Measurements from ENCODE around the gene LRIG2. TPM values are rescaled to one million over a fixed set of nuclear protein-coding genes. Genes with fewer than 3 reads are reported as not detected.

The LRIG2 gene
- total and polyA plus RNA-seq, 3 donors from 2014 or later, result 10.6 to 27.7 (median 26.0) TPM

- DNase-seq, result no peak
- H3K27ac ChIP-seq, result no peak overlapping the region
- no peaks in the 10 kb centered on the region for H3K27me3 ChIP-seq
- no peaks in the 10 kb centered on the region for H3K9me3 ChIP-seq
- TF ChIP-seq POLR2A (IDR thresholded peaks at IDR 0.05), result no peak
- TF ChIP-seq CTCF (IDR thresholded peaks at IDR 0.05), result no peak
- H3K4me1 ChIP-seq, result no peaks in the 10 kb centered on the region
- 75 to 90% methylated on average over 4 of the region's 4 CpGs for WGBS, 2 donors
- H3K36me3 ChIP-seq (ENCODE audit: low read depth, missing control alignments), result no peaks in the 10 kb centered on the region
- intact Hi-C loops (cut with DNase I; ENCODE audit: low total_unique reads), result no loop called here
- no peak overlapping the region for H3K4me3 ChIP-seq
These were observed 97.5 kb downstream of the LRIG2 start for GRCh38 chr1:113170519-113170918.

- DNase-seq, result no peak
- no peak overlapping the region for H3K4me3 ChIP-seq
- intact Hi-C loops (cut with DNase I; ENCODE audit: low total_unique reads), result no loop called here
- TF ChIP-seq POLR2A (IDR thresholded peaks at IDR 0.05), result no peak
- no peak for TF ChIP-seq CTCF (IDR thresholded peaks at IDR 0.05)
- no peaks in the 10 kb centered on the region for H3K27me3 ChIP-seq
- no peaks in the 10 kb centered on the region for H3K9me3 ChIP-seq
- H3K36me3 ChIP-seq (ENCODE audit: low read depth, missing control alignments), result no peaks in the 10 kb centered on the region
- 87 to 95% methylated on average over 3 of the region's 3 CpGs for WGBS, 2 donors
- H3K27ac ChIP-seq, result no peak overlapping the region
- no peaks in the 10 kb centered on the region for H3K4me1 ChIP-seq
These were observed 105.1 kb downstream of the LRIG2 start for GRCh38 chr1:113178106-113178505.

- no peaks in the 10 kb centered on the region for H3K4me1 ChIP-seq
- no peak overlapping the region for H3K27ac ChIP-seq
- no peak for DNase-seq
- no peak overlapping the region for H3K4me3 ChIP-seq
- TF ChIP-seq CTCF (IDR thresholded peaks at IDR 0.05), result no peak
- TF ChIP-seq POLR2A (IDR thresholded peaks at IDR 0.05), result no peak
- 82% methylated on average over 3 of the region's 3 CpGs; no CpG with 5 or more reads in 1 of the 2 donors for WGBS, 2 donors
- no peaks in the 10 kb centered on the region for H3K36me3 ChIP-seq (ENCODE audit: low read depth, missing control alignments)
- no peaks in the 10 kb centered on the region for H3K9me3 ChIP-seq
- H3K27me3 ChIP-seq, result no peaks in the 10 kb centered on the region
- intact Hi-C loops (cut with DNase I; ENCODE audit: low total_unique reads), result no loop called here
These were observed 105.5 kb downstream of the LRIG2 start for GRCh38 chr1:113178522-113178921.

Other genes with a start within 250 kb of the LRIG2 start
- gene SLC16A1, start 117.0 kb upstream of the LRIG2 start, total RNA-seq, result 100 to 1,000 TPM; 102 to 130 TPM
- gene SLC16A1, start 117.0 kb upstream of the LRIG2 start, polyA plus RNA-seq (ENCODE audit: insufficient read depth, low read depth, low replicate concordance), result 70.3 TPM

Measured in testis (tissue), 3 donors.